ENCODE results near the gene TUBGCP6.
"Not testable (repeated sequence)": the region's sequence is repeated elsewhere in the genome, so short reads cannot be mapped to it uniquely, and the experiment has no call there.

TUBGCP6 gene

GRCh38 chr22:50211147-50211546 is 33.7 kb downstream of the TUBGCP6 start:
- no peak for DNase-seq (ENCODE audit: low read depth in 3 of 3, low spot score in 1 of 3)

DNA sequence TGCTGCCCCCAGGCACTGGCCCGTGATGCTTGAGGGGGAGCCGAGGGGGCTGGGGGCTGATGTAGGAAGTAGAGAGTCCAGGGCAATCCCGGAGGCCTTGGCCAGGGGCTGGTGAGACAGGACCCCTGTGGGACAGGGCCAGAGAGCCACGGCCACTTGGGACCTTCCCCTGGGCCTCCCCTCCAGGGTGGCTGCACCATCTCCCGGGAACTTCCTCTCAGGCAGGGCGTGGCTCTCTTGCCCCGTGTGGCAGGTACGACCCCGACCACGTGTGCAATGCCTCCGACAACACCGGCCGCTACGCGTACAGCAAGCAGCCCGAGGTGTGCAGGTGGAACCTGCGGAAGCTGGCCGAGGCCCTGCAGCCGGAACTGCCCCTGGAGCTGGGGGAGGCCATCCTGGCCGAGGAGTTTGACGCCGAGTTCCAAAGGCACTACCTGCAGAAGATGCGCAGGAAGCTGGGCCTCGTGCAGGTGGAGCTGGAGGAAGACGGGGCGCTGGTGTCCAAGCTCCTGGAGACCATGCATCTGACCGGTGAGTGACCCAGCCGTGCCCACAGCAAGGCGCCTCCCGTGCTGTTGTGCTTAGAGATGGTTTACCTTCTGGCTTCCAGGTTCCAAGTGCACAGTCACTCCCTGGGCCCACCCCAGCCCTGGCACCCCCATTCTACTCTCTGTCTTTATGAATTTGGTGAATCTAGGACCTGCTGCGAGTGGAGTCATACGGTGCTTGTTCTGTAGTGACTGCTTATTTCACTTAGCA is 34.3 kb downstream of the TUBGCP6 start:
- DNase-seq (ENCODE audit: low read depth in 3 of 3, low spot score in 1 of 3), result no peak

- peak in 2 of 3 donors; percentile 41 to 57 for DNase-seq (ENCODE audit: low read depth in 3 of 3, low spot score in 1 of 3)
Measured at GRCh38 chr22:50209893-50210292, 34.9 kb downstream of the TUBGCP6 start.

GRCh38 chr22:50208939-50209892 is 35.6 kb downstream of the TUBGCP6 start:
- no peak for DNase-seq (ENCODE audit: low read depth in 3 of 3, low spot score in 1 of 3)

GRCh38 chr22:50208430-50208938 is 36.3 kb downstream of the TUBGCP6 start:
- no peak for DNase-seq (ENCODE audit: low read depth in 3 of 3, low spot score in 1 of 3)

DNA sequence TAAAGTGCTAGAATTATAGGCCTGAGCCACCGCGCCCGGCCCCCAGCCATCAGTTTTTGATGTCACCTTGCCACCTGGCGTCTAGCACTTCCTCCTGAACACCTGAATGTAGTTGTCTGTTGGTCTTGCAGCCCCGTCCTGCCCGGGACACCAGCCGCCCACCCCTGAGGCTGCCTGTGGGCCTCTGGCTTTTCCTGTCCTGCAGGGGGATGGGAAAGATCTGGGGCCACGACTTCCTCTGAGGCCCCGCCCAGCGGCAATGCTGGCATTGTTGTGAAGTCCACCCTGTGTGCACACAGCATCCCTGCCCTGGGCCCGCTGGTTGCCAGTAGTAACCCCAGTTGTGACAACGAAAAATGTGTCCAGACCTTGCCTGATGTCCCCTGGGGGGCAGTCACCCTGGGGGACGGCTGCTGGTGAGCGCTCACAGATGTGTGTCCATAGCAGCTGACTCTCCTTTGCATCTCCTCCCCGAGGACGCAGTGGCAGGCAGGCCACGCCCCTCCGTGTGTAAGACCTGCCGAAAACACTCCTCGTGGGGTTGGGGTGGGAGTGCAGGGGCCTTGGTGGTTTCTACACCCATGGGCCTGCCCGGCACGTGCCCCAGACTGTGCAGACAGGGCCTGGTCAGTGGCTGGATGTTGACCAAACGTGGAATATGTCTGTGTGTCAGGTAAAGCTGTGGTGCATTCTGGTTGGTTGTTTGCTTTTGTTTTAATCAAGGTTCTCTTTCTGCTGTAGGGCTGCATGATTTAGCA is 37.3 kb downstream of the TUBGCP6 start:
- DNase-seq (ENCODE audit: low read depth in 3 of 3, low spot score in 1 of 3), result no peak

DNA sequence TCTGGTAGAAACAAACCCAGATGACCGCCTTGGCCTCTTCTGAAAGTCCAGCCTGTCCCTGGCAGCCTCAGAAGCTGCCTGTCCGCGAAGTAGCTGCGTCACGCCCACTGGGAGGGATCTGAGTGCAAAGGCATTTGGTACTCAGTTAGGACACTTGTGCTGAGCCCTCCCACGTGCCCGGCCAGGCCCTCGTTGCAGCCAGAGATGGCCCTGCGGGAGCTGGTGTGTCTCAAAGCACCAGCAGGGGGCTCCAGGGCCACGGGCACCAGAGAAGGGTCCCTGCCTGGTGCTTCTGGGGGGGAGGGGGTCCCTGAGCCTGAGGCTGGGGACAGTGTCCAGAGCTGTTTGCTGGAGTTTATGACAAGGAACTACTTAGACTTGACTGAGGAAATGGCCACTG is 38.2 kb downstream of the TUBGCP6 start:
- DNase-seq (ENCODE audit: low read depth in 3 of 3, low spot score in 1 of 3), result no peak

DNA sequence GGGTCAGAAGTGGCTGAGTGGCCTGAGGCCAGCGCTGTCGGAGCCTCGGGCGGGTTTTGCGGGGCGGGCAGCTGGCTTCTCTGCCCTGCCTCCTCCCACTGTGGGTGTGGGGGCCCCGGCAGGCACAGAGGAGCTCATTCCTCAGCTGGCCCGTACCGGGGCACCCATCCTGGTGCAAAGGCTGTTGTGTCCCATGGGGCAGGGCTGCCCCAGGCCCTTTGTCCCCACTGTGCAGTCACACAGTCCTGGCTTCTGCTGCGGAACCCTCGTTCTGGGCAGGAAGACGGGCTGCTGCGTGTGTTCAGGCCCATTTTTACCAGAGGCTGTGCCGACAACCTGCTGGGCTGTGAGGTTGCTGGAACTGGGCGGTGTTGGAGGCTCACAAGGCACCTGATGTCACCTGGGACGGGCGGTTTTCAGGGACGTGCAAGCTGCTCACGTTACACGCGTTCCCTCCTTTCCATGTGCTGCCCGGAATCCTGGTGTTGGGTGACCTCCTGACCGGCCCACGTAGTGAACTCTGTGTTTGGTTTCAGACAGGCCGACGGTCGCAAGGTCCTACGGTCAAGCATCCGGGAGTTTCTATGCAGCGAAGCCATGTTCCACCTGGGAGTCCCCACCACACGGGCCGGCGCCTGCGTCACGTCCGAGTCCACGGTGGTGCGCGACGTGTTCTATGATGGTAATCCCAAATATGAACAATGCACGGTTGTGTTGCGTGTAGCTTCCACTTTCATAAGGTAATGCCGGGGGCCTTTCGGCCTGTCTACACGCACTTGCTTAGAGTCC is 38.8 kb downstream of the TUBGCP6 start:
- no peak for DNase-seq (ENCODE audit: low read depth in 3 of 3, low spot score in 1 of 3)

- DNase-seq (ENCODE audit: low read depth in 3 of 3, low spot score in 1 of 3), result not testable (repeated sequence)
Measured at GRCh38 chr22:50204998-50205397, 39.8 kb downstream of the TUBGCP6 start.

GRCh38 chr22:50204571-50204970 is 40.3 kb downstream of the TUBGCP6 start:
- DNase-seq (ENCODE audit: low read depth in 3 of 3, low spot score in 1 of 3), result no peak

GRCh38 chr22:50203288-50203687 is 41.5 kb downstream of the TUBGCP6 start:
- no peak for DNase-seq (ENCODE audit: low read depth in 3 of 3, low spot score in 1 of 3)

DNA sequence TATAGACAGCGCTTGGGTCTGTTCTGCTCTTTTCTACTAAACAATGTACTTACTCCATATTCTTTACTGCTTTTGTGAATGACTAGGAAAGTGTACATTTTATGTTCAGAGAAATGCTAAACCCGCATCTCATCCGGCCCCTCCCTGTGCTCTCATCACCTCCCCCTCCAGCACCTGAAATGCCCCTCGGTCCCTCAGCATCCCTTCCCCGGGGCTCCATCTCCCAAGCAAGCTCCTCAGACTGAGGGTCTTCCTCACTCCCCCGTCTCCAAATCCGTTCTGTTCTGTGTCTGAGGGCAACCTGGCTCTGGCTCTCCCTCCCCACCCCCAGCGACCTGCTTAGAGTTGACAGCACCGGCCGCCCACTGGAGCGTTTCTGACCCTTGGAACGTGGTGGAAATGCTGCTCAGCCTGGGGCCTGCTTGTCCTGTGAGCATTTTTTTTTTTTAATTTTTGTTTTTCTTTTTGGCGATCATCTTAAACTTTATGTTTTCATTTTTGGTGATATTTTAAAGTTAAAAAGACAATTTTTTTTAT is 42.6 kb downstream of the TUBGCP6 start:
- no peak for DNase-seq (ENCODE audit: low read depth in 3 of 3, low spot score in 1 of 3)

GRCh38 chr22:50201191-50202129 is 43.4 kb downstream of the TUBGCP6 start:
- no peak for DNase-seq (ENCODE audit: low read depth in 3 of 3, low spot score in 1 of 3)

DNA sequence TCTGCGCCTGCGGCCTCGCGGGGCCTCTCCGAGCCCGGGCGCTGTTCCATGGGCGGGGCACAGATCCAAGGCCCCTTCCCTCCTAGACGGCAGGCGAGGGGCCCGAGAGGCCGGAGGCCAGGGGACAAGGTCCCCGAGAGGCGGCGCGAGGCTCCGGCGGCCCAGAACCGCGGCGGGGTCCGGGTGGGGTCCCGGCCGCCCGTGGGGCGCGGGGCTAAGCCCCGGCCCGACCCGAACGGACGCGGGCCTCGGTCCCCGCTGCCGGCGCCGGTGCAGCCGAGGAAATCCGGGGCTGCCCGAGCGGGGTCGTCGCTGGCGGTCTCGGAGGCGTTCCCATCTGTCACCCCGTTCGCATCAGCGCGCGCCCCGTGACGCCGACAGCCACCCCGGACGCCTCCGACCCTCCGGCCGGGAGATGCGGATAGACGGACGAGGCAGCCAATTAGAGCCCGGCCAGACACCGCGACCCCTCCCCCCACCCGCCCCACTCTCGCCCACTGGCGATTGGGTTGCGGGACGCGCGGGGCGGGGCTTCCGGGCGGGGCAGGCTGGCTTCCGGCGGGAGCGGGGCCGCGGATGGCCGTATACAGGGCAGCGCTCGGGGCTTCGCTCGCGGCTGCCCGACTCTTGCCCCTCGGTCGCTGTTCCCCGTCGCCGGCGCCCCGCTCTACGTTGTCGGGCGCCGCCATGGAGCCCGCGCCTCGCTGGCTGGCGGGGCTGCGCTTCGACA is 44.2 kb downstream of the TUBGCP6 start, which contains the start of gene SELENOO:
TSS of gene SELENOO (plus strand) at position 551 of the 730 bp plus-strand sequence. CDS start at position 577, 26 bp downstream.
- DNase-seq (ENCODE audit: low read depth in 3 of 3, low spot score in 1 of 3), result peak; percentile 73 to 90 (median 81)

- DNase-seq (ENCODE audit: low read depth in 3 of 3, low spot score in 1 of 3), result no peak
Measured at GRCh38 chr22:50199829-50200460, 44.9 kb downstream of the TUBGCP6 start.

DNA sequence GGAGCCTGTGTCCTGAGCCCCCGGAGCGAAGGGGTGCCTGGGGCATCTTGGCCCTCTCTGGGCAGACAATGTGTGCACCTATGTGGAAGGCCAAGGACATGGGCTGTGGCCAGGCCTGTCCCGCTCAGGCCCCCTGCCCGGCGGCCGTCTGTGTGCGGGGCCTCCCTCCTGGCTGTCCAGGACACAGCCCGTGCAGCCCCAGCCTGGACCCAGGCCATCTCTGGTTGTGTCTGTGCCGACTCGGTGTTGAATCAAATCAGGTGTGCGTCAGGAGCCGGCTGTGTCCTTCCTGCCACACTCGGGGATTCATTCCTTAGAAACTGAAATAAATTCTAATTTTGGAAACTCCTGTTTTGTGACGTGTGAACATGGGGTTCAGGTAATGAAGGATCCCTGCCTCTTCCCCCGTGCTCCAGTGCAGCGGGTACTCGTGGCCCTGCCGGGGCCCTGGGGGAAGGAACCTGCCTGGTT is 45.5 kb downstream of the TUBGCP6 start:
- no peak for DNase-seq (ENCODE audit: low read depth in 3 of 3, low spot score in 1 of 3)

DNA sequence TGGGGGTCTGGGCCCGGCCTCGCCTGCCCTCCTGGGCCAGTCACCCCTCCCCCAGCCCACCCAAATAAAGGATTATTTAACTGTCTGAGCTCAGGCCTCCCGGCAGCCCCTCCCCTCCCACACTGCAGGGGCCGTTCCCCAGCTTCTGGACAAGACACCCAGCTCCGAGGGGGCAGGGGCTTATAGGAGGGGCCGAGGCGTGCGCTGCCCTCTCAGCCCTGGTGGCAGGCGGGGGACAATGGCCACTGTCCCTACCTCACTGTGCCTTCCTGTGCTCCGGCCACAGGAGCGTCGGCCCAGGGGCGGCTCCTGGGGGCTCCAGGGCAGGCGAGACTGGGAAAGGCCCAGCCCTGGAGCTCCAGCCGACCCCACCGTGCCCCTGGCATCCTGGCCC is 46.2 kb downstream of the TUBGCP6 start:
- no peak for DNase-seq (ENCODE audit: low read depth in 3 of 3, low spot score in 1 of 3)
